Stomach (tissue), 9 donors: ENCODE data around the gene CDNF. TPM values are rescaled to one million over a fixed set of nuclear protein-coding genes. Genes with fewer than 3 reads are reported as not detected.

ENCODE experiments used
- DNase-seq, 2 donors: peaks; one replicate each; pipeline versions ENCODE4 v3.0.0 to v3.0.0-alpha.2; 2013 to 2019
- H3K27ac ChIP-seq, 5 donors: fragments of 200-600 bp in 4 of 5; sonication (generic) in 4 of 5; one replicate each; pipeline ENCODE4 v1.5.1; 2013 to 2019; ENCODE audit warnings: mild to moderate bottlenecking in 1 of 5, moderate library complexity in 1 of 5
- H3K27me3 ChIP-seq, 3 donors: fragments of 200-600 bp; sonication (generic); one replicate each; pipeline ENCODE4 v1.5.1; 2017 to 2019; ENCODE audit warnings: mixed run types in 1 of 3
- H3K36me3 ChIP-seq, 4 donors: fragments of 200-600 bp; sonication (generic); 1 replicate in 3 of 4; 2 replicates in 1 of 4; pipeline ENCODE4 v1.5.1; 2016 to 2019
- H3K4me1 ChIP-seq, 4 donors: fragments of 200-600 bp; sonication (generic); one replicate each; pipeline ENCODE4 v1.5.1; 2016 to 2019
- H3K4me3 ChIP-seq, 4 donors: fragments of 200-600 bp; sonication (generic) in 3 of 4; one replicate each; pipeline ENCODE4 v1.5.1; 2016 to 2019; ENCODE audit warnings: mild to moderate bottlenecking in 1 of 4
- H3K9me3 ChIP-seq, 4 donors: fragments of 200-600 bp; sonication (generic); one replicate each; pipeline ENCODE4 v1.5.1; 2016 to 2019
- EP300 ChIP-seq: sonication (generic); formaldehyde crosslinking; IDR thresholded peaks from one replicate; pipeline ENCODE4 v1.6.1; 2017; ENCODE audit warnings: antibody characterized with exemption
- POLR2A ChIP-seq, 4 donors: fragments of 450-650 bp; IDR thresholded peaks; one replicate each; pipeline ENCODE4 v1.6.1; 2016; ENCODE audit warnings: antibody characterized with exemption in 4 of 4, control low read depth in 2 of 4, mild to moderate bottlenecking in 1 of 4, moderate library complexity in 1 of 4
- POLR2AphosphoS5 ChIP-seq, 3 donors: sonication (generic); formaldehyde crosslinking; IDR thresholded peaks; one replicate each; pipeline ENCODE4 v1.6.1; 2016; ENCODE audit warnings: antibody characterized with exemption in 3 of 3
- WGBS, 5 donors: extraction: QIAGEN DNeasy Blood & Tissue Kit in 3 of 5; methylation state at CpG; one replicate each; pipeline versions ENCODE4 v1.1.5 to v1.1.7; 2013 to 2018; 5-methylcytosine and 5-hydroxymethylcytosine counted together
- intact Hi-C: fragments of 100-400 bp; cut with DNase I; formaldehyde crosslinking; loops from one replicate; pipeline ENCODE4 v1.15.1; 2023; ENCODE audit warnings: low total_unique reads
- polyA plus RNA-seq, 3 donors: library from polyadenylated mRNA; stranded (reverse); fragments of 200-250 nt; gene quantifications; one replicate each; pipeline ENCODE4 v1.2.3, GENCODE V29; 2013
- total RNA-seq, 5 donors: library from RNA; depleted of rRNA; stranded (reverse); fragments of >200 nt; gene quantifications; one replicate each; pipeline versions ENCODE4 v1.1.0 to v1.2.3, GENCODE V29; 2014 to 2016
- TF ChIP-seq, protein P1 (sequence below), 7 experiments: fragments of 450-650 bp in 4 of 7; fragments of 200-600 bp in 3 of 7; sonication (generic) in 3 of 7; IDR thresholded peaks; one replicate each; pipeline ENCODE4 v1.5.1; 2016 to 2019; ENCODE audit warnings: antibody characterized with exemption in 7 of 7, control low read depth in 2 of 7, mild to moderate bottlenecking in 1 of 7
- donor health status: healthy with polysubstance abuse.
- donor health status: Bipolar disorder and iron deficiency.
- donor health status: healthy.

Gene CDNF
- total and polyA plus RNA-seq, 8 donors, result 0.75 to 212 (median 4.1) TPM; not detected in 3

DNA sequence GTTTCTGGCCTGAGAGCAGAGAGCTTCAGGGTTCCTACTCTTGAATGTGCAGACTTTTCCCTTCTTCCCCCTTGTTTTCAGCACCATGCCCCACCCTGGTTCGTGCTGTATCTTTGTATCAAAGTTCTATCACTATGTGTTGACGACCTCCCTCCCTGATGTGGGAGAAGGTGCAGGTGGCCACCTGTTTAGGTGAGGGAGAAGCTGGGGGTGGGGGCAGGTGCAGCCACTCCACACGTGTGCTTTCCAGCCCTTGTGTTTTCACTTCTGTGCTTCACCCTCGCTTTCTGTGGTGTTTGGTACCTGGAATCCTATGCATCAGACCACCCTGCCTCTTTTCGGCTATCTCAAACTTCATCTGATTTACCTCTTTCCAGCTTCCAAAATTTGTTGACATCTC is 21.2 kb upstream of the CDNF start:
- peaks cover 2 to 74% (median 53%) of the 10 kb centered on the region in 4 donors for H3K36me3 ChIP-seq
- no peak overlapping the region for H3K27ac ChIP-seq
- no peaks in the 10 kb centered on the region for H3K27me3 ChIP-seq
- 67 to 83% (median 72%) methylated on average over 5 of the region's 5 CpGs for WGBS, 5 donors
- TF ChIP-seq POLR2AphosphoS5 (IDR thresholded peaks at IDR 0.05), result no peak
- TF ChIP-seq EP300, result no peak
- TF ChIP-seq POLR2A (IDR thresholded peaks at IDR 0.05), result no peak
- TF ChIP-seq, protein P1, sequence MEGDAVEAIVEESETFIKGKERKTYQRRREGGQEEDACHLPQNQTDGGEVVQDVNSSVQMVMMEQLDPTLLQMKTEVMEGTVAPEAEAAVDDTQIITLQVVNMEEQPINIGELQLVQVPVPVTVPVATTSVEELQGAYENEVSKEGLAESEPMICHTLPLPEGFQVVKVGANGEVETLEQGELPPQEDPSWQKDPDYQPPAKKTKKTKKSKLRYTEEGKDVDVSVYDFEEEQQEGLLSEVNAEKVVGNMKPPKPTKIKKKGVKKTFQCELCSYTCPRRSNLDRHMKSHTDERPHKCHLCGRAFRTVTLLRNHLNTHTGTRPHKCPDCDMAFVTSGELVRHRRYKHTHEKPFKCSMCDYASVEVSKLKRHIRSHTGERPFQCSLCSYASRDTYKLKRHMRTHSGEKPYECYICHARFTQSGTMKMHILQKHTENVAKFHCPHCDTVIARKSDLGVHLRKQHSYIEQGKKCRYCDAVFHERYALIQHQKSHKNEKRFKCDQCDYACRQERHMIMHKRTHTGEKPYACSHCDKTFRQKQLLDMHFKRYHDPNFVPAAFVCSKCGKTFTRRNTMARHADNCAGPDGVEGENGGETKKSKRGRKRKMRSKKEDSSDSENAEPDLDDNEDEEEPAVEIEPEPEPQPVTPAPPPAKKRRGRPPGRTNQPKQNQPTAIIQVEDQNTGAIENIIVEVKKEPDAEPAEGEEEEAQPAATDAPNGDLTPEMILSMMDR (IDR thresholded peaks at IDR 0.05), result no peak
- H3K4me3 ChIP-seq, result no peak overlapping the region
- H3K9me3 ChIP-seq, result no peaks in the 10 kb centered on the region
- intact Hi-C loops, result no loop called here
- H3K4me1 ChIP-seq, result peaks cover 0 to 15% (median 2%) of the 10 kb centered on the region in 4 donors
- no peak for DNase-seq

DNA sequence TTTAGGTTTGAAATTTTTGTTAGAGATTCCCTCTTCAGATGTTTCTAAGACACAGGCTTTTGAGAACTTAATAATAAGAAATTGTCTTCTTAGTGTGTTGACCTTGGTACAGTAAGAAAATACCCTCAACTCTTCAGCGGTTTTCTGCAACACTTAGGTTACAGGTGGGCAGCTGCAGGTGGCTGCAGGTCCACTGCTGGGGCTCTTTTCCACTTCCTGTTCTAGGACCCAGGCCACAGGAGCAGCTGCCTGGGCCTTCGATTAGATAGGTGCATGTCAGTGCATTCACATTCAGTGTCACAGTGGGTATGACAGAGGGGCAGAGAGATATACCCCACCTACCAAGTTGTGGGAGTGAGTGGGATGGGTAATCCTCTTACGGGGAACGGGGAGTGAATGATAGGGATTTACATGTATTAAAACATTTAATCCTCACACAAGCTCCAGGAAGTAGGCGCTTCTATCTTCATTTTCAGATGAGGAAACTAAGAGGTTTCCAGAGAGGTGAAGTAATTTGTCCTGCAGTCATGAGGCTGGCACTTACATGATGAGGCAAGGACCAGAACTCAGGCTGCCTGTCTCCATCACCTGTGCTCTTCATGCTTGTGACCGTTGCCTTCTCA is 20.6 kb upstream of the CDNF start:
- Histone ChIP-seq H3K27ac (no peak overlapping the region), H3K9me3 (no peaks in the 10 kb centered on the region), H3K4me3 (no peak overlapping the region), H3K4me1 (peaks cover 0 to 15% (median 2%) of the 10 kb centered on the region in 4 donors), H3K27me3 (no peaks in the 10 kb centered on the region), H3K36me3 (peaks cover 2 to 73% (median 54%) of the 10 kb centered on the region in 4 donors)
- 87 to 95% (median 91%) methylated on average over 5 to 6 of the region's 6 CpGs for WGBS, 5 donors
- DNase-seq, result no peak
- TF ChIP-seq POLR2A (IDR thresholded peaks at IDR 0.05) (no peak), POLR2AphosphoS5 (IDR thresholded peaks at IDR 0.05) (no peak), EP300 (no peak)
- TF ChIP-seq, protein P1 (IDR thresholded peaks at IDR 0.05), result no peak
- intact Hi-C loops, result no loop called here

DNA sequence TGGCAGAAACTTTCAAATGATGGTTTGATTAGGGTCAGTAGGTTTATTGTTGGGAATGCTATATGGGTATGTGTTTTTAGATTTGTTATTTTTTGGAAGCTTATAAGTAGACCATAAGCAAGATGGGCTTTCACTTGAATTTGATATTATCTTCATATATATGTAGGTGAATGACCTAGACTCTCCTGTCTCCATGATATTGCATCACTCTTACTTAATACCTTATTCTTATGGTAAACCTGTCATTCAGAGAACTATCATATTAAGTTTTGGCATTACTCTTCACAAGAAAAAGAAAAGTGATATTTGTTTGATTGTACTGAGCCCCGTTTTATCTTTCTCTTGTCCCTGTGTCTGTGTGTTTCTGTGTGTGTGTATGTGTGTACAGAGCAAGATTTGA is 17.6 kb upstream of the CDNF start:
- DNase-seq, result no peak
- TF ChIP-seq EP300 (no peak), POLR2AphosphoS5 (IDR thresholded peaks at IDR 0.05) (no peak), POLR2A (IDR thresholded peaks at IDR 0.05) (no peak)
- TF ChIP-seq, protein P1 (IDR thresholded peaks at IDR 0.05), result no peak
- peaks cover 0 to 65% (median 60%) of the 10 kb centered on the region in 4 donors for H3K36me3 ChIP-seq
- no peaks in the 10 kb centered on the region for H3K27me3 ChIP-seq
- H3K9me3 ChIP-seq, result no peaks in the 10 kb centered on the region
- WGBS, 5 donors, result 72 to 91% (median 73%) methylated on average over 1 of the region's 1 CpG
- peaks cover 0 to 10% (median 2%) of the 10 kb centered on the region in 4 donors for H3K4me1 ChIP-seq
- intact Hi-C loops, result no loop called here
- no peak overlapping the region for H3K4me3 ChIP-seq
- H3K27ac ChIP-seq, result no peak overlapping the region

DNA sequence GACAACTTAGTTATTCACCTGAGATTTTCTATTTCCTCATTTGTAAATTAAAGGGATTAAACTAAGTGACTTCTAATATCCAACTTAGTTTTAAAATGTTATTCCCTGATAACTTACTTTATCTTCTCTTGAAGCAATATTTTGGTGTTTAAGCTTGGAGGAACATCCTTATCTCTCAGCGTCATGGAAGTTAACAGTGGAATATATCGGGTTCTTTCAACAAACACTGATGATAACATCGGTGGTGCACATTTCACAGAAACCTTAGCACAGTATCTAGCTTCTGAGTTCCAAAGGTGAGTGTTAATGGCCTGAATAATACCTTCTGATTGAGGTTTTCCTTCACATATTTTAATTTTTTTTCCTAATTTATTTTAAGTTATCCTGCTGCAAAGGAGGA is 14.4 kb upstream of the CDNF start:
- no peaks in the 10 kb centered on the region for H3K27me3 ChIP-seq
- TF ChIP-seq POLR2AphosphoS5 (IDR thresholded peaks at IDR 0.05) (no peak), POLR2A (IDR thresholded peaks at IDR 0.05) (no peak), EP300 (no peak)
- TF ChIP-seq, protein P1 (IDR thresholded peaks at IDR 0.05), result no peak
- no peaks in the 10 kb centered on the region for H3K4me1 ChIP-seq
- H3K27ac ChIP-seq, result no peak overlapping the region
- WGBS, 5 donors, result 29 to 58% (median 51%) methylated on average over 3 of the region's 3 CpGs
- H3K4me3 ChIP-seq, result no peak overlapping the region
- no peaks in the 10 kb centered on the region for H3K9me3 ChIP-seq
- intact Hi-C loops, result no loop called here
- H3K36me3 ChIP-seq, result peaks cover 0 to 75% (median 59%) of the 10 kb centered on the region in 4 donors
- DNase-seq, result no peak
